Hepatocyte (in vitro differentiated cells): ENCODE data around the gene PNO1. TPM values are rescaled to one million over a fixed set of nuclear protein-coding genes. Genes with fewer than 3 reads are reported as not detected.

Experiments used
- DNase-seq: peaks from one replicate; pipeline ENCODE4 v3.0.0-alpha.2; 2016; ENCODE audit warnings: low spot score
- H2AFZ ChIP-seq: fragments of 200-600 bp; sonication (generic); 2 replicates; pipeline ENCODE4 v1.6.0; 2016; ENCODE audit warnings: antibody characterized with exemption, mild to moderate bottlenecking
- H3K27ac ChIP-seq: fragments of 200-600 bp; sonication (generic); 2 replicates; pipeline ENCODE4 v1.5.1; 2016; ENCODE audit warnings: mild to moderate bottlenecking
- H3K27me3 ChIP-seq: fragments of 200-600 bp; sonication (generic); 2 replicates; pipeline ENCODE4 v1.6.1; 2016
- H3K36me3 ChIP-seq: fragments of 200-600 bp; sonication (generic); replicated peaks from 2 replicates; pipeline ENCODE4 v1.5.1; 2016; ENCODE audit warnings: low read depth; ENCODE audit not compliant: insufficient read depth
- H3K4me1 ChIP-seq: fragments of 200-600 bp; sonication (generic); 2 replicates; pipeline ENCODE4 v1.5.1; 2016; ENCODE audit warnings: mild to moderate bottlenecking, moderate library complexity; ENCODE audit not compliant: insufficient read depth
- H3K4me2 ChIP-seq: fragments of 200-600 bp; sonication (generic); 2 replicates; pipeline ENCODE4 v1.6.0; 2016
- H3K4me3 ChIP-seq: fragments of 200-600 bp; sonication (generic); 2 replicates; pipeline ENCODE4 v1.5.1; 2016; ENCODE audit warnings: mild to moderate bottlenecking
- H3K79me2 ChIP-seq: fragments of 200-600 bp; sonication (generic); 2 replicates; pipeline ENCODE4 v1.6.0; 2017; ENCODE audit warnings: mild to moderate bottlenecking
- H3K9me2 ChIP-seq: fragments of 200-600 bp; sonication (generic); replicated peaks from 2 replicates; pipeline ENCODE4 v1.6.0; 2017; ENCODE audit warnings: mild to moderate bottlenecking; ENCODE audit not compliant: insufficient read depth
- H3K9me3 ChIP-seq: fragments of 200-600 bp; sonication (generic); 2 replicates; pipeline ENCODE4 v1.5.1; 2016; ENCODE audit warnings: low read depth, mild to moderate bottlenecking
- H4K20me1 ChIP-seq: fragments of 200-600 bp; sonication (generic); 2 replicates; pipeline ENCODE4 v1.6.0; 2016; ENCODE audit warnings: mild to moderate bottlenecking; ENCODE audit not compliant: insufficient read depth, poor library complexity, severe bottlenecking
- CTCF ChIP-seq: fragments of 200-600 bp; sonication (generic); IDR thresholded peaks from 2 replicates; pipeline ENCODE4 v1.5.1; 2016; ENCODE audit warnings: antibody characterized with exemption, mild to moderate bottlenecking; ENCODE audit not compliant: poor library complexity
- EZH2 ChIP-seq: fragments of 200-600 bp; sonication (generic); IDR thresholded peaks from 2 replicates; pipeline ENCODE4 v1.6.1; 2016; ENCODE audit warnings: antibody characterized with exemption, mild to moderate bottlenecking, borderline replicate concordance
- EZH2phosphoT487 ChIP-seq: fragments of 200-600 bp; sonication (generic); IDR thresholded peaks from one replicate; pipeline ENCODE4 v1.6.1; 2018; ENCODE audit warnings: antibody characterized with exemption, mild to moderate bottlenecking, low read depth, moderate library complexity; ENCODE audit not compliant: unreplicated experiment, severe bottlenecking
- WGBS: methylation state at CpG from one replicate; pipeline ENCODE4 v1.1.6; 2016; ENCODE audit warnings: low lambda C conversion rate; ENCODE audit errors: missing lambda C conversion rate; 5-methylcytosine and 5-hydroxymethylcytosine counted together
- polyA plus RNA-seq: library from polyadenylated mRNA; unstranded; fragments of >200 nt; fragmentation: Nextera tagmentation; extraction: Ambion mirVana; gene quantifications from 2 replicates; pipeline ENCODE4 v1.2.1, GENCODE V29; 2016
- total RNA-seq: library from RNA; depleted of rRNA; stranded (reverse); fragments of >200 nt; gene quantifications from 2 replicates; pipeline ENCODE4 v1.2.3, GENCODE V29; 2014

The PNO1 gene
- 15.5 and 19.1 TPM in 2 replicates for total RNA-seq
- polyA plus RNA-seq, result 20.7 and 22.9 TPM in 2 replicates

- Histone ChIP-seq H3K27ac (peak within 1 kb of the TSS; percentile 95), H2AFZ (peak within 1 kb of the TSS; percentile 27), H3K79me2 (peaks cover 40% of the 10 kb centered on the region), H3K27me3 (no peaks in the 10 kb centered on the region), H3K9me3 (no peaks in the 10 kb centered on the region), H3K9me2 (no peaks in the 10 kb centered on the region), H3K4me3 (peak within 1 kb of the TSS; percentile 80), H3K4me1 (peaks cover 13% of the 10 kb centered on the region), H4K20me1 (no peaks in the 10 kb centered on the region), H3K4me2 (peak within 1 kb of the TSS; percentile 95), H3K36me3 (no peaks in the 10 kb centered on the region)
- peak; percentile 96 for DNase-seq
- WGBS, result under 1% methylated on average over 44 of the region's 44 CpGs
- TF ChIP-seq EZH2, result no peak
- no peak for TF ChIP-seq CTCF
- no peak for TF ChIP-seq EZH2phosphoT487
Observed at GRCh38 chr2:68157402-68158133, at the start of gene PNO1. Gene PNO1, plus strand, starts transcription at chr2:68157888. Its CDS starts 47 bp downstream, at chr2:68157935.

DNA sequence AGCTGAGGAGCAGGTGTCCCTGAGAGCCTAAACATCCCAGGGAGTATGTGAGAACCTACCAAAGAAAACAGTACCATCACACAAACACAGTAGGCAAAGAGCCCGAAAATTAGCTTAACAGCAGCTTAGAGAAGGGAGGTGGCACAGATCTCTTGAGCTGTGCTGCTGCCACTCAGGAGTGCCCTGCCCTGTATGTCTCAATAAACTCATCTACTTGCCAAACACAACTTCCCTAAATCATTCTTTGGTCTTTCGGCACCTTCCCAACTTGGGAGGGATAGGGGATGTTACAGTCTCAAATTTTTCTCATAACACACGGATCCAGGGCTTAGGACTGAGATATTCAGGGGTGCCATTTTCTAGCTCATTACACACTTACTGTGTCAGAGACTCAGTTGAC, 49.6 kb upstream of the PNO1 start:
- Histone ChIP-seq H3K4me3 (no peak overlapping the region), H4K20me1 (no peaks in the 10 kb centered on the region), H2AFZ (no peak overlapping the region), H3K79me2 (no peaks in the 10 kb centered on the region), H3K27ac (no peak overlapping the region), H3K36me3 (no peaks in the 10 kb centered on the region), H3K4me2 (no peak overlapping the region), H3K9me2 (no peaks in the 10 kb centered on the region), H3K27me3 (no peaks in the 10 kb centered on the region), H3K9me3 (no peaks in the 10 kb centered on the region), H3K4me1 (no peaks in the 10 kb centered on the region)
- TF ChIP-seq EZH2 (no peak), CTCF (no peak), EZH2phosphoT487 (no peak)
- WGBS, result 90% methylated on average over 3 of the region's 3 CpGs
- DNase-seq, result no peak

DNA sequence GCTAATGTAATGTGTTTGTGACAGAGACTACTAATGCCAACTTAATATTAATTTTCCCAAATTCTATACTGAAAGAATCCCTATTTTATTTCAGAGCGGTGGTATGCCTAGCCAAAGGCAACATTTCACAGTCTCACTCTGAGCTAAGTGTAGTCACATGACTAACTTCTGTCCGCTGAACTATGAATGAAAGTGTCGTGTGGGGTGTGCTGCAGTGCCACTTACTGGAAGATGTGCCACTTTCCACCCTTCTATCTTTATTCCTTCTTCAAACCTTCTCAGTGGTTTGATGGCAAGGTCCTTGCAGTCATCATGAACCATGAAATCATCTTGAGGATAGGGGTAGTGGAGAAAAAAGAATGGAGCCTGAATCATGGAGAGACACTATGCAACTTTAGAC, 47.6 kb upstream of the PNO1 start:
- no peak for TF ChIP-seq EZH2
- TF ChIP-seq EZH2phosphoT487, result no peak
- TF ChIP-seq CTCF, result no peak
- Histone ChIP-seq H3K9me3 (no peaks in the 10 kb centered on the region), H3K9me2 (no peaks in the 10 kb centered on the region), H3K79me2 (no peaks in the 10 kb centered on the region), H3K27me3 (no peaks in the 10 kb centered on the region), H4K20me1 (no peaks in the 10 kb centered on the region), H3K4me2 (no peak overlapping the region), H2AFZ (no peak overlapping the region), H3K4me1 (no peaks in the 10 kb centered on the region), H3K36me3 (no peaks in the 10 kb centered on the region), H3K4me3 (no peak overlapping the region), H3K27ac (no peak overlapping the region)
- WGBS, result 78% methylated on average over 3 of the region's 3 CpGs
- no peak for DNase-seq
